CD14-positive monocyte (primary cell): ENCODE data around the gene DENND10. TPM values are rescaled to one million over a fixed set of nuclear protein-coding genes. Genes with fewer than 3 reads are reported as not detected.
A peak's percentile ranks its signal among the peaks of the same experiment; 100 is the strongest.

Experiments
- DNase-seq, 3 donors: peaks; one replicate each; pipeline ENCODE4 v3.0.0-alpha.2; 2011 to 2022
- H2AFZ ChIP-seq: 2 replicates; pipeline ENCODE4 v1.6.0; 2012; ENCODE audit warnings: mild to moderate bottlenecking, low read depth, low read length, inconsistent platforms; ENCODE audit not compliant: insufficient read depth, poor library complexity, severe bottlenecking
- H3K27ac ChIP-seq, 2 donors: 1 replicate in 1 of 2; 2 replicates in 1 of 2; pipeline ENCODE4 v1.5.1; 2012 to 2013; ENCODE audit warnings: low read length in 2 of 2, control low read depth in 1 of 2, inconsistent platforms in 1 of 2, low read depth in 1 of 2, mild to moderate bottlenecking in 1 of 2
- H3K27me3 ChIP-seq, 2 donors: one replicate each; pipeline versions ENCODE4 v1.6.0 to v1.6.1; 2011 to 2013; ENCODE audit warnings: low read length in 2 of 2; ENCODE audit not compliant: control insufficient read depth in 2 of 2, insufficient read depth in 2 of 2
- H3K36me3 ChIP-seq, 2 donors: replicated peaks in 1 of 2; 1 replicate in 1 of 2; 2 replicates in 1 of 2; pipeline versions ENCODE4 v1.5.1 to v1.6.1; 2012 to 2013; ENCODE audit warnings: low read length in 2 of 2, control low read depth in 1 of 2, inconsistent platforms in 1 of 2, mild to moderate bottlenecking in 1 of 2; ENCODE audit not compliant: insufficient read depth in 2 of 2, control insufficient read depth in 1 of 2
- H3K4me1 ChIP-seq, 2 donors: 1 replicate in 1 of 2; 2 replicates in 1 of 2; pipeline versions ENCODE4 v1.5.1 to v1.6.1; 2012 to 2013; ENCODE audit warnings: low read length in 2 of 2, control low read depth in 1 of 2, inconsistent platforms in 1 of 2, mild to moderate bottlenecking in 1 of 2, moderate library complexity in 1 of 2; ENCODE audit not compliant: insufficient read depth in 2 of 2, control insufficient read depth in 1 of 2
- H3K4me2 ChIP-seq: replicated peaks from 2 replicates; pipeline ENCODE3; 2012; ENCODE audit warnings: low read length, moderate library complexity, mild to moderate bottlenecking; ENCODE audit not compliant: poor library complexity, severe bottlenecking; ENCODE audit errors: extremely low read depth
- H3K4me3 ChIP-seq, 3 experiments: fragments of 200-600 bp in 1 of 3; sonication (generic) in 1 of 3; replicated peaks in 1 of 3; 1 replicate in 2 of 3; 2 replicates in 1 of 3; pipeline ENCODE4 v1.5.1; 2011 to 2013; ENCODE audit warnings: low read length in 3 of 3, mild to moderate bottlenecking in 3 of 3, control low read depth in 2 of 3, low read depth in 2 of 3, inconsistent platforms in 1 of 3, moderate library complexity in 1 of 3
- H3K79me2 ChIP-seq: 2 replicates; pipeline ENCODE4 v1.6.0; 2012; ENCODE audit warnings: mild to moderate bottlenecking, control low read depth, inconsistent platforms, low read length, moderate library complexity; ENCODE audit not compliant: insufficient read depth
- H3K9ac ChIP-seq: 2 replicates; pipeline ENCODE4 v1.6.0; 2017; ENCODE audit warnings: low read length, mild to moderate bottlenecking; ENCODE audit not compliant: insufficient read depth, poor library complexity, severe bottlenecking
- H3K9me3 ChIP-seq, 2 donors: replicated peaks in 1 of 2; 1 replicate in 1 of 2; 2 replicates in 1 of 2; pipeline versions ENCODE4 v1.5.1 to v1.6.1; 2012 to 2013; ENCODE audit warnings: low read length in 2 of 2, control low read depth in 1 of 2; ENCODE audit not compliant: control insufficient read depth in 1 of 2, insufficient read depth in 1 of 2
- H4K20me1 ChIP-seq: 2 replicates; pipeline ENCODE4 v1.6.0; 2012; ENCODE audit warnings: mild to moderate bottlenecking, low read length, control low read depth, moderate library complexity; ENCODE audit not compliant: insufficient read depth
- H3K27ac Mint-ChIP-seq, 7 donors: one replicate each; pipeline ENCODE4 v1.8.0; 2020; ENCODE audit warnings: mild to moderate bottlenecking in 7 of 7, mixed read lengths in 7 of 7, moderate library complexity in 6 of 7, inconsistent platforms in 2 of 7
- H3K27me3 Mint-ChIP-seq, 3 donors: one replicate each; pipeline ENCODE4 v1.8.0; 2021 to 2022; ENCODE audit warnings: low read depth in 3 of 3, mild to moderate bottlenecking in 3 of 3, mixed read lengths in 3 of 3, moderate library complexity in 3 of 3, inconsistent platforms in 1 of 3
- H3K36me3 Mint-ChIP-seq, 2 donors: one replicate each; pipeline ENCODE4 v1.8.0; 2020; ENCODE audit warnings: mixed read lengths in 2 of 2, inconsistent platforms in 1 of 2, mild to moderate bottlenecking in 1 of 2
- H3K4me1 Mint-ChIP-seq: one replicate; pipeline ENCODE4 v1.8.0; 2020; ENCODE audit warnings: mild to moderate bottlenecking, mixed read lengths
- H3K4me3 Mint-ChIP-seq, 2 donors: one replicate each; pipeline ENCODE4 v1.8.0; 2020; ENCODE audit warnings: mild to moderate bottlenecking in 2 of 2, mixed read lengths in 2 of 2, moderate library complexity in 1 of 2
- H3K9me3 Mint-ChIP-seq, 7 donors: one replicate each; pipeline ENCODE4 v1.8.0; 2020 to 2022; ENCODE audit warnings: mixed read lengths in 7 of 7, mild to moderate bottlenecking in 6 of 7, moderate library complexity in 6 of 7, inconsistent platforms in 2 of 7
- WGBS: methylation state at CpG from one replicate; pipeline ENCODE4 v1.1.5; 2013; ENCODE audit warnings: missing lambda C conversion rate; ENCODE audit not compliant: insufficient coverage; 5-methylcytosine and 5-hydroxymethylcytosine counted together
- intact Hi-C, 2 donors: fragments of 100-400 bp; cut with micrococcal nuclease; formaldehyde crosslinking; loops; one replicate each; pipeline versions ENCODE4 v1.15.0 to v1.15.1; 2023
- polyA plus RNA-seq, 3 donors: library from polyadenylated mRNA; depleted of rRNA in 1 of 3; unstranded in 2 of 3; stranded (reverse) in 1 of 3; fragments of 300-500 nt in 2 of 3; fragments of >200 nt in 1 of 3; fragmentation: Illumina TruSeq in 2 of 3; gene quantifications; 1 replicate in 2 of 3; 2 replicates in 1 of 3; pipeline ENCODE4 v1.2.3, GENCODE V29; 2012 to 2021
- TF ChIP-seq, protein P1 (sequence below): fragments of 200-600 bp; IDR thresholded peaks from one replicate; pipeline ENCODE4 v1.8.0; 2022; ENCODE audit warnings: antibody characterized with exemption, mild to moderate bottlenecking

Gene DENND10
- polyA plus RNA-seq, 3 donors: 129 to 188 (median 141) TPM

DNA sequence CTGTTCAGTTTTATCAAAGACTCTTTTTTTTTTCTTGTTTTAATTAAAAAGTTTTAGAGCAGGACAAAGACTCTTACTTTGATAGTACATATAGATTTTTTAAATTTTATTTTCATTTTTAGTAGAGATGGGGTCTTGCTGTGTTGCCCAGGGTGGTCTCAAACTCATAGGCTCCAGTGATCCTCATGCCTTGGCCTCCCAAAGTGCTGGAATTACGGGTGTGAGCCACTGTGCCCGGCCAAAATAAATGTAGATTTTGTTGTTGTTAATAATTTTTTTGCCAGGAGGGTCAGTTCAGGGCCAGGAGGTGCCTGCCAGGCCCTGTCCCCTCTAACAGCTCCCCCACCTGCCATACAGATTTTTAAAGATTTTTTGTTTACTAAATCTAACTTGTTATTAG, 17.0 kb downstream of the DENND10 start:
- Mint-ChIP-seq H3K36me3 (peaks cover 51 to 98% of the 10 kb centered on the region in 2 donors), H3K27ac (peak overlapping the region in 4 of 7 donors; percentile 6 to 66 (median 60)), H3K27me3 (peaks cover 0 to 3% (median 0%) of the 10 kb centered on the region in 3 donors), H3K4me1 (peaks cover 11% of the 10 kb centered on the region), H3K9me3 (peaks cover 0 to 3% (median 0%) of the 10 kb centered on the region in 7 donors), H3K4me3 (no peak overlapping the region)
- H3K27me3 ChIP-seq: no peaks in the 10 kb centered on the region
- peaks cover 8 to 12% of the 10 kb centered on the region in 2 donors for H3K4me1 ChIP-seq
- H3K9me3 ChIP-seq: no peaks in the 10 kb centered on the region
- intact Hi-C loops: no loop called here
- H3K36me3 ChIP-seq: peaks cover 70 to 98% of the 10 kb centered on the region in 2 donors
- TF ChIP-seq, protein P1, sequence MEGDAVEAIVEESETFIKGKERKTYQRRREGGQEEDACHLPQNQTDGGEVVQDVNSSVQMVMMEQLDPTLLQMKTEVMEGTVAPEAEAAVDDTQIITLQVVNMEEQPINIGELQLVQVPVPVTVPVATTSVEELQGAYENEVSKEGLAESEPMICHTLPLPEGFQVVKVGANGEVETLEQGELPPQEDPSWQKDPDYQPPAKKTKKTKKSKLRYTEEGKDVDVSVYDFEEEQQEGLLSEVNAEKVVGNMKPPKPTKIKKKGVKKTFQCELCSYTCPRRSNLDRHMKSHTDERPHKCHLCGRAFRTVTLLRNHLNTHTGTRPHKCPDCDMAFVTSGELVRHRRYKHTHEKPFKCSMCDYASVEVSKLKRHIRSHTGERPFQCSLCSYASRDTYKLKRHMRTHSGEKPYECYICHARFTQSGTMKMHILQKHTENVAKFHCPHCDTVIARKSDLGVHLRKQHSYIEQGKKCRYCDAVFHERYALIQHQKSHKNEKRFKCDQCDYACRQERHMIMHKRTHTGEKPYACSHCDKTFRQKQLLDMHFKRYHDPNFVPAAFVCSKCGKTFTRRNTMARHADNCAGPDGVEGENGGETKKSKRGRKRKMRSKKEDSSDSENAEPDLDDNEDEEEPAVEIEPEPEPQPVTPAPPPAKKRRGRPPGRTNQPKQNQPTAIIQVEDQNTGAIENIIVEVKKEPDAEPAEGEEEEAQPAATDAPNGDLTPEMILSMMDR: no peak
- peak overlapping the region in 1 of 2 donors; percentile 67 for H3K27ac ChIP-seq
- DNase-seq: no peak
- H3K4me3 ChIP-seq: no peak overlapping the region
- WGBS: 100% methylated on average over 1 of the region's 2 CpGs
- H3K79me2 ChIP-seq: peaks cover 89% of the 10 kb centered on the region
- H2AFZ ChIP-seq: no peak overlapping the region
- H4K20me1 ChIP-seq: peaks cover 21% of the 10 kb centered on the region
- no peak overlapping the region for H3K9ac ChIP-seq
- no peak overlapping the region for H3K4me2 ChIP-seq

DNA sequence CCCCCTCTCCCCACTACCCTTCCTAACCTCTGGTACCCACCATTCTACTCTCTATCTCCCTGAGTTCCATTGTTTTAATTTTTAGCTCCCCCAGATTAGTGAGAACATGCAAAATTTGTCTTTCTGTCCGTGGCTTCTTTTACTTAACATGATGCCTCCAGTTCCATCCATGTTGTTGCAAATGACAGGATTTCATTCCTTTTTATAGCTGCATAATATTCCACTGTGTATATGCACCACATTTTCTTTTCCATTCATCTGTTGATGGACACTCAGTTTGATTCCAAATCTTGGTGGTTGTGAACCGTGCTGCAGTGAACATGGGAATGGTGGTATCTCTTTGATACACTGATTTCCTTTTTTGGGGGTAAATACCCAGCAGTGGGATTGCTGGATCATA, 22.0 kb downstream of the DENND10 start:
- 100% methylated on average over 1 of the region's 2 CpGs for WGBS
- no peak overlapping the region for H3K27ac Mint-ChIP-seq
- intact Hi-C loops: no loop called here

More for the DNA sequence above, 22.0 kb downstream of the DENND10 start:
- Histone ChIP-seq H2AFZ (no peak overlapping the region), H3K36me3 (peaks cover 74 to 88% of the 10 kb centered on the region in 2 donors), H3K79me2 (peaks cover 81% of the 10 kb centered on the region), H3K27me3 (no peaks in the 10 kb centered on the region), H3K9me3 (peaks cover 0 to 3% of the 10 kb centered on the region in 2 donors), H3K27ac (no peak overlapping the region), H4K20me1 (peaks cover 9% of the 10 kb centered on the region), H3K9ac (no peak overlapping the region), H3K4me3 (no peak overlapping the region), H3K4me2 (no peak overlapping the region), H3K4me1 (peaks cover 24 to 25% of the 10 kb centered on the region in 2 donors)
- H3K4me3 Mint-ChIP-seq: no peak overlapping the region
- peaks cover 25% of the 10 kb centered on the region for H3K4me1 Mint-ChIP-seq
- peaks cover 65 to 99% of the 10 kb centered on the region in 2 donors for H3K36me3 Mint-ChIP-seq
- TF ChIP-seq, protein P1: no peak
- DNase-seq: no peak
- H3K9me3 Mint-ChIP-seq: peaks cover 0 to 10% (median 5%) of the 10 kb centered on the region in 7 donors
- H3K27me3 Mint-ChIP-seq: peaks cover 0 to 2% (median 0%) of the 10 kb centered on the region in 3 donors
